Testis (tissue), 3 donors: ENCODE results near the gene ALOX15B. TPM values are rescaled to one million over a fixed set of nuclear protein-coding genes. Genes with fewer than 3 reads are reported as not detected.
A peak's percentile ranks its signal among the peaks of the same experiment; 100 is the strongest.
"Not testable (repeated sequence)": the region's sequence is repeated elsewhere in the genome, so short reads cannot be mapped to it uniquely, and the experiment has no call there.

Source experiments
- DNase-seq: peaks from one replicate; pipeline ENCODE4 v3.0.0-alpha.2; 2019
- H3K27ac ChIP-seq, 2 donors: fragments of 200-600 bp; sonication (generic); one replicate each; pipeline ENCODE4 v1.5.1; 2019
- H3K27me3 ChIP-seq: fragments of 200-600 bp; sonication (generic); one replicate; pipeline ENCODE4 v1.5.1; 2019
- H3K36me3 ChIP-seq: fragments of 200-600 bp; sonication (generic); one replicate; pipeline ENCODE4 v1.5.1; 2017; ENCODE audit warnings: low read depth; ENCODE audit errors: missing control alignments
- H3K4me1 ChIP-seq: fragments of 200-600 bp; sonication (generic); one replicate; pipeline ENCODE4 v1.5.1; 2019
- H3K4me3 ChIP-seq, 2 donors: fragments of 200-600 bp; sonication (generic); one replicate each; pipeline ENCODE4 v1.5.1; 2017 to 2019
- H3K9me3 ChIP-seq: fragments of 200-600 bp; sonication (generic); one replicate; pipeline ENCODE4 v1.5.1; 2017
- POLR2A ChIP-seq: fragments of 450-650 bp; IDR thresholded peaks from one replicate; pipeline ENCODE4 v1.6.1; 2017; ENCODE audit warnings: antibody characterized with exemption, mild to moderate bottlenecking, moderate library complexity
- WGBS, 2 donors: methylation state at CpG; one replicate each; pipeline ENCODE4 v1.1.5; 2018; 5-methylcytosine and 5-hydroxymethylcytosine counted together
- intact Hi-C: fragments of 100-400 bp; cut with DNase I; formaldehyde crosslinking; loops from one replicate; pipeline ENCODE4 v1.15.1; 2023; ENCODE audit warnings: low total_unique reads
- polyA plus RNA-seq: library from polyadenylated mRNA; stranded (reverse); fragments of 350-450 nt; fragmentation: Illumina TruSeq; extraction: RNeasy Lipid Tissue Mini Kit (QIAGEN cat#74804); gene quantifications from one replicate; pipeline ENCODE4 v1.2.3, GENCODE V29; 2014; ENCODE audit warnings: low read depth, low replicate concordance; ENCODE audit not compliant: insufficient read depth
- total RNA-seq, 2 donors: library from RNA; depleted of rRNA; stranded (reverse); fragments of >200 nt; gene quantifications; one replicate each; pipeline ENCODE4 v1.2.3, GENCODE V29; 2016
- TF ChIP-seq, protein P1 (sequence below), 3 experiments: fragments of 450-650 bp in 2 of 3; fragments of 200-600 bp in 1 of 3; sonication (generic) in 1 of 3; IDR thresholded peaks; one replicate each; pipeline ENCODE4 v1.5.1; 2016 to 2019; ENCODE audit warnings: antibody characterized with exemption in 3 of 3, mild to moderate bottlenecking in 2 of 3, moderate library complexity in 1 of 3

ALOX15B gene
- total and polyA plus RNA-seq, 3 donors from 2014 or later, result 0.79 to 2.2 (median 1.8) TPM

DNA sequence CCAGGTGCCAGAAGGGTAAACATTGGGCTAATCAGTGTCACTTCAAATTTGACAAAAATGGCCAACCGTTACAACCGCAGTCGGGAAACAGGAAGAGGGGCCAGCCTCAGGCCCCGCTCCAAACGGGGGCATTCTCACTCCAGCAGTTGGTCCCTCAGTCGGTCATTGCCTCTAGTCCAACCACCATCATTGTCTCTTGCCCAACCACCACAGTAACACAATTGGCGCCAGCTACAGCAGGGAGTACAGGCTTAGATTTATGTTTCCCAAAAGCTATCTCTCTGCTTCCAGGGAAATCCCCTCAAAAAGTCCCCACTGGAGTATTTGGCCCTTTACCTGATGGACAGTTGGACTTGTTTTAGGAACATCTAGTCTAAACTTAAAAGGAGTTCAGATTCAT, 20.3 kb downstream of the ALOX15B start:
- intact Hi-C loops, result no loop called here
- Histone ChIP-seq H3K27ac (no peak overlapping the region), H3K4me3 (no peak overlapping the region), H3K27me3 (no peaks in the 10 kb centered on the region), H3K9me3 (no peaks in the 10 kb centered on the region), H3K36me3 (no peaks in the 10 kb centered on the region), H3K4me1 (no peaks in the 10 kb centered on the region)
- 4 to 26% methylated on average over 7 of the region's 7 CpGs for WGBS, 2 donors
- no peak for TF ChIP-seq POLR2A
- TF ChIP-seq, protein P1, sequence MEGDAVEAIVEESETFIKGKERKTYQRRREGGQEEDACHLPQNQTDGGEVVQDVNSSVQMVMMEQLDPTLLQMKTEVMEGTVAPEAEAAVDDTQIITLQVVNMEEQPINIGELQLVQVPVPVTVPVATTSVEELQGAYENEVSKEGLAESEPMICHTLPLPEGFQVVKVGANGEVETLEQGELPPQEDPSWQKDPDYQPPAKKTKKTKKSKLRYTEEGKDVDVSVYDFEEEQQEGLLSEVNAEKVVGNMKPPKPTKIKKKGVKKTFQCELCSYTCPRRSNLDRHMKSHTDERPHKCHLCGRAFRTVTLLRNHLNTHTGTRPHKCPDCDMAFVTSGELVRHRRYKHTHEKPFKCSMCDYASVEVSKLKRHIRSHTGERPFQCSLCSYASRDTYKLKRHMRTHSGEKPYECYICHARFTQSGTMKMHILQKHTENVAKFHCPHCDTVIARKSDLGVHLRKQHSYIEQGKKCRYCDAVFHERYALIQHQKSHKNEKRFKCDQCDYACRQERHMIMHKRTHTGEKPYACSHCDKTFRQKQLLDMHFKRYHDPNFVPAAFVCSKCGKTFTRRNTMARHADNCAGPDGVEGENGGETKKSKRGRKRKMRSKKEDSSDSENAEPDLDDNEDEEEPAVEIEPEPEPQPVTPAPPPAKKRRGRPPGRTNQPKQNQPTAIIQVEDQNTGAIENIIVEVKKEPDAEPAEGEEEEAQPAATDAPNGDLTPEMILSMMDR (IDR thresholded peaks at IDR 0.05), result no peak
- DNase-seq, result no peak

DNA sequence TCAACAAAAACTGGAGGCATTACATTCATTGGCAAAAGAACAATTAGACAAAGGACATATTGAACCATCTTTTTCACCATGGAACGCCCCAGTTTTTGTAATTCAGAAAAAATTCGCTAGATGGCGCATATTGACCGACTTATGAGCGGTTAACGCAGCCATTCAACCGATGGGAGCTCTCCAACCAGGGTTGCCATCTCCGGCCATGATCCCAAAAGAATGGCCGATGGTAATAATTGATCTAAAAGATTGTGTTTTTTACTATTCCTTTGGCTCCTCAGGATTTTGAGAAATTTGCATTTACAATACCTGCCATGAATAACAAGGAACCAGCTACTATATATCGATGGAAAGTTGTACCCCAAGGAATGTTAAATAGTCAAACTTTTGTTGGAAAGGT, 21.4 kb downstream of the ALOX15B start:
- no peak overlapping the region for H3K27ac ChIP-seq
- peak; percentile 80 for DNase-seq
- WGBS, 2 donors, result 5 to 7% methylated on average over 10 of the region's 10 CpGs
- H3K4me1 ChIP-seq, result no peaks in the 10 kb centered on the region
- no peaks in the 10 kb centered on the region for H3K27me3 ChIP-seq
- no peaks in the 10 kb centered on the region for H3K36me3 ChIP-seq
- no peak overlapping the region for H3K4me3 ChIP-seq
- H3K9me3 ChIP-seq, result no peaks in the 10 kb centered on the region
- TF ChIP-seq POLR2A, result no peak
- TF ChIP-seq, protein P1 (IDR thresholded peaks at IDR 0.05), result peak; percentile 69 to 76 (median 70)
- intact Hi-C loops, result no loop called here

DNA sequence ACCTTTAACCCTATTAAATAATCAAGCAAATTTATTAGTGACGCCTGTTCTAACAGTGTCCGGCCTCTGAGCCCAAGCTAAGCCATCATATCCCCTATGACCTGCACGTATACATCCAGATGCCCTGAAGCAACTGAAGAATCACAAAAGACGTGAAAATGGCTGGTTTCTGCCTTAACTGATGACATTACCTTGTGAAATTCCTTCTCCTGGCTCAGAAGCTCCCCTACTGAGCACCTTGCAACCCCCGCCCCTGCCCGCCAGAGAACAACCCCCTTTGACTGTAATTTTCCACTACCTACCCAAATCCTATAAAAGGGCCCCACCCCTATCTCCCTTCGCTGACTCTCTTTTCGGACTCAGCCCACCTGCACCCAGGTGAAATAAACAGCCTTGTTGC, 23.0 kb downstream of the ALOX15B start:
- H3K4me1 ChIP-seq, H3K4me3 ChIP-seq, intact Hi-C loops, H3K27ac ChIP-seq, H3K36me3 ChIP-seq, DNase-seq, H3K9me3 ChIP-seq, H3K27me3 ChIP-seq: not testable (repeated sequence)
- 30 to 45% methylated on average over 8 of the region's 8 CpGs for WGBS, 2 donors

DNA sequence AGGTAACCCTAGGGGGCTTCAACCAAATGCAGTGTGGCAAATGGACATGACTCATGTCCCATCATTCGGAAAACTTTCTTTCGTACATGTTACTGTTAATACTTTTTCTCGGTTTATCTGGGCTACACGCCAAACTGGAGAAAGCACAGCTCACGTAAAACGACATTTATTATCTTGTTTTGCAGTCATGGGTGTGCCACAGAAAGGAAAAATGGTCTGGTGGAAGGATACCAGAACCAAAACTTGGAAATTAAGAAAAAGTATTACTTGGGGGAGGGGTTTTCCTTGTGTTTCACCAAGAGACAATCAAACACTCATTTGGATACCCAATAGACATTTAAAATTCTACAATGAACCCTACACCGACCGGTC, 23.6 kb downstream of the ALOX15B start:
- Histone ChIP-seq H3K9me3 (no peaks in the 10 kb centered on the region), H3K4me1 (no peaks in the 10 kb centered on the region), H3K27me3 (no peaks in the 10 kb centered on the region), H3K4me3 (no peak overlapping the region), H3K36me3 (no peaks in the 10 kb centered on the region), H3K27ac (no peak overlapping the region)
- DNase-seq, result no peak
- 7 to 15% methylated on average over 8 of the region's 8 CpGs for WGBS, 2 donors
- TF ChIP-seq POLR2A, result no peak
- TF ChIP-seq, protein P1 (IDR thresholded peaks at IDR 0.05), result no peak
- intact Hi-C loops, result no loop called here

DNA sequence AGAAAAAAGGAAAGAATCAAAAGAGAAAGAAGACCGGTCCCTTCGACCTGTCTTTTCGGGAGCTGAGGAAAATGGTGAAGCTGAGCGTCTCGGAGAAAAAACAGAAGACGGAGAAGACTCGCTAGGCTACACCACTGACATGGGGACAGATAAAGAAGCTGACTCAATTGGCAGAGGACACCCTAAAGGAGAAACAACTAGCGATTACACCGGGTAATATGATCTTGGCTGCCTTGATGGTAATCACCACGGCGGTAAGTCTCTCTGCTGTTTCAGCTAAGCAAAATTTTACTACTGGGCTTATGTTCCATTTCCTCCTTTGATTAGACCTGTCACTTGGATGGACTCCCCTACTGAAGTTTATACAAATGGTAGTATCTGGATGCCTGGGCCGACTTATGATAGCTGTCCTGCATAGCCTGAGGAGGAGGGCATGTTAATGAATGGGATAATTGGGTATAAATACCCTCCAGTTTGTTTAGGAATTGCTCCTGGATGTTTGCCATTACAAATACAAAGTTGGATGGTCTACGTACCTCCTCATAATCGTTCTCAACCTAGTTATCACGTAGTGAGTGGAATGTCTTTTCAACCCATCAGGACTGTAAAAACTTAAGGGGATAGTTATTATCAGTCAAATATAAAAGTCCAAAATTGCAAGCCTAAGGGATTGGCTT, 24.1 kb downstream of the ALOX15B start:
- Histone ChIP-seq H3K9me3 (no peaks in the 10 kb centered on the region), H3K27me3 (no peaks in the 10 kb centered on the region), H3K4me3 (no peak overlapping the region), H3K36me3 (no peaks in the 10 kb centered on the region), H3K27ac (no peak overlapping the region), H3K4me1 (no peaks in the 10 kb centered on the region)
- WGBS, 2 donors, result 5 to 9% methylated on average over 15 of the region's 15 CpGs
- DNase-seq, result no peak
- TF ChIP-seq, protein P1 (IDR thresholded peaks at IDR 0.05), result no peak
- no peak for TF ChIP-seq POLR2A
- intact Hi-C loops, result no loop called here
